Mesendoderm (in vitro differentiated cells): ENCODE measurements around the gene RD3L.

ENCODE experiments used
- DNase-seq: peaks from one replicate; pipeline ENCODE4 v3.0.0; 2013
- H2AK5ac ChIP-seq: 2 replicates; pipeline ENCODE4 v1.6.1; 2013; ENCODE audit warnings: low read length, inconsistent platforms
- H2BK120ac ChIP-seq: 2 replicates; pipeline ENCODE4 v1.6.1; 2013; ENCODE audit warnings: low read depth, mild to moderate bottlenecking, low read length, moderate library complexity, mixed read lengths
- H2BK15ac ChIP-seq: replicated peaks from 2 replicates; pipeline ENCODE4 v1.6.1; 2013; ENCODE audit warnings: low read depth, mild to moderate bottlenecking, moderate library complexity
- H2BK5ac ChIP-seq: 2 replicates; pipeline ENCODE4 v1.6.1; 2013; ENCODE audit warnings: low read length, inconsistent platforms
- H3K18ac ChIP-seq: 2 replicates; pipeline ENCODE4 v1.6.1; 2013; ENCODE audit warnings: mild to moderate bottlenecking, low read length, mixed read lengths
- H3K23ac ChIP-seq: one replicate; pipeline ENCODE4 v1.6.1; 2013; ENCODE audit warnings: low read length
- H3K27ac ChIP-seq: 2 replicates; pipeline ENCODE4 v1.5.1; 2013; ENCODE audit warnings: low read depth, mild to moderate bottlenecking, inconsistent platforms, low read length, moderate library complexity
- H3K27me3 ChIP-seq: 2 replicates; pipeline ENCODE4 v1.6.1; 2013; ENCODE audit warnings: low read length, control low read depth, mild to moderate bottlenecking, inconsistent platforms; ENCODE audit not compliant: insufficient read depth, poor library complexity
- H3K36me3 ChIP-seq: 2 replicates; pipeline ENCODE4 v1.6.1; 2013; ENCODE audit warnings: low read length, inconsistent platforms; ENCODE audit not compliant: control insufficient read depth, insufficient read depth
- H3K4ac ChIP-seq: one replicate; pipeline ENCODE4 v1.6.1; 2013; ENCODE audit warnings: low read depth, mild to moderate bottlenecking, low read length, moderate library complexity
- H3K4me1 ChIP-seq: 2 replicates; pipeline ENCODE4 v1.6.1; 2013; ENCODE audit warnings: low read depth, low read length, inconsistent platforms; ENCODE audit not compliant: control insufficient read depth
- H3K4me2 ChIP-seq: 2 replicates; pipeline ENCODE4 v1.6.1; 2013; ENCODE audit warnings: low read length
- H3K4me3 ChIP-seq: 2 replicates; pipeline ENCODE4 v1.5.1; 2013; ENCODE audit warnings: mild to moderate bottlenecking, low read length
- H3K56ac ChIP-seq: one replicate; pipeline ENCODE4 v1.6.1; 2013; ENCODE audit warnings: low read length
- H3K79me1 ChIP-seq: 2 replicates; pipeline ENCODE4 v1.6.1; 2013; ENCODE audit warnings: low read length, inconsistent platforms
- H3K79me2 ChIP-seq: 2 replicates; pipeline ENCODE4 v1.6.1; 2013; ENCODE audit warnings: mild to moderate bottlenecking, low read length; ENCODE audit not compliant: control insufficient read depth, insufficient read depth
- H3K9ac ChIP-seq: 2 replicates; pipeline ENCODE4 v1.6.1; 2013; ENCODE audit warnings: low read length, inconsistent platforms
- H4K5ac ChIP-seq: one replicate; pipeline ENCODE4 v1.6.1; 2013; ENCODE audit warnings: low read length
- H4K8ac ChIP-seq: one replicate; pipeline ENCODE4 v1.6.1; 2013; ENCODE audit warnings: low read depth, mild to moderate bottlenecking, control low read depth, low read length, moderate library complexity
- WGBS: extraction: QIAGEN DNeasy Blood & Tissue Kit; methylation state at CpG from one replicate; pipeline ENCODE4 v1.1.7; 2013; ENCODE audit warnings: low lambda C conversion rate, missing lambda C conversion rate; ENCODE audit not compliant: insufficient coverage; ENCODE audit errors: extremely low coverage; 5-methylcytosine and 5-hydroxymethylcytosine counted together

The RD3L gene

GRCh38 chr14:103897075-103897947 lies 45.0 kb downstream of the RD3L start:
- Histone ChIP-seq H3K27ac (no peak overlapping the region), H3K79me2 (no peaks in the 10 kb centered on the region), H4K5ac (no peak overlapping the region), H2BK120ac (no peak overlapping the region), H3K4me1 (no peaks in the 10 kb centered on the region), H4K8ac (no peak overlapping the region), H2AK5ac (no peak overlapping the region), H3K79me1 (no peaks in the 10 kb centered on the region), H3K4ac (no peak overlapping the region), H3K36me3 (no peaks in the 10 kb centered on the region), H3K4me2 (no peak overlapping the region), H3K9ac (no peak overlapping the region), H2BK15ac (no peak overlapping the region), H3K4me3 (no peak overlapping the region), H2BK5ac (no peak overlapping the region), H3K27me3 (no peaks in the 10 kb centered on the region), H3K56ac (no peak overlapping the region), H3K23ac (no peak overlapping the region), H3K18ac (no peak overlapping the region)
- no CpG with 5 or more reads among the region's 27 CpGs for WGBS
- no peak for DNase-seq

- no peak overlapping the region for H3K27ac ChIP-seq
- H3K4me2 ChIP-seq = no peak overlapping the region
- no peak overlapping the region for H2BK5ac ChIP-seq
- WGBS = no CpG with 5 or more reads among the region's 6 CpGs
- DNase-seq = peak; percentile 18
- H3K18ac ChIP-seq = no peak overlapping the region
- H3K4me3 ChIP-seq = no peak overlapping the region
- no peak overlapping the region for H2AK5ac ChIP-seq
- H4K8ac ChIP-seq = no peak overlapping the region
- H3K4ac ChIP-seq = no peak overlapping the region
- no peak overlapping the region for H2BK120ac ChIP-seq
- no peaks in the 10 kb centered on the region for H3K4me1 ChIP-seq
- H3K36me3 ChIP-seq = no peaks in the 10 kb centered on the region
- no peak overlapping the region for H3K56ac ChIP-seq
- no peaks in the 10 kb centered on the region for H3K79me2 ChIP-seq
- no peaks in the 10 kb centered on the region for H3K27me3 ChIP-seq
- no peak overlapping the region for H3K23ac ChIP-seq
- H3K9ac ChIP-seq = no peak overlapping the region
- no peak overlapping the region for H4K5ac ChIP-seq
- H2BK15ac ChIP-seq = no peak overlapping the region
- no peaks in the 10 kb centered on the region for H3K79me1 ChIP-seq
Measured at GRCh38 chr14:103896578-103896977, 45.8 kb downstream of the RD3L start.

- Histone ChIP-seq H3K18ac (no peak overlapping the region), H3K79me2 (no peaks in the 10 kb centered on the region), H3K23ac (no peak overlapping the region), H3K4ac (no peak overlapping the region), H4K5ac (no peak overlapping the region), H3K4me3 (no peak overlapping the region), H4K8ac (no peak overlapping the region), H3K27ac (no peak overlapping the region), H3K79me1 (no peaks in the 10 kb centered on the region), H2AK5ac (no peak overlapping the region), H3K4me1 (no peaks in the 10 kb centered on the region), H2BK15ac (no peak overlapping the region), H3K9ac (no peak overlapping the region), H3K56ac (no peak overlapping the region), H3K4me2 (no peak overlapping the region), H2BK5ac (no peak overlapping the region), H3K36me3 (no peaks in the 10 kb centered on the region), H3K27me3 (no peaks in the 10 kb centered on the region), H2BK120ac (no peak overlapping the region)
- DNase-seq = no peak
- WGBS = no CpG with 5 or more reads among the region's 7 CpGs
Measured at GRCh38 chr14:103894723-103895059, 47.6 kb downstream of the RD3L start.

GRCh38 chr14:103894034-103894722 lies 48.2 kb downstream of the RD3L start:
- no peak overlapping the region for H3K23ac ChIP-seq
- no peak overlapping the region for H3K18ac ChIP-seq
- no peak for DNase-seq
- no peak overlapping the region for H3K56ac ChIP-seq
- H3K4ac ChIP-seq = no peak overlapping the region
- no peak overlapping the region for H2BK15ac ChIP-seq
- no peaks in the 10 kb centered on the region for H3K79me2 ChIP-seq
- no CpG with 5 or more reads among the region's 26 CpGs for WGBS
- H3K27ac ChIP-seq = no peak overlapping the region
- no peak overlapping the region for H2BK5ac ChIP-seq
- no peak overlapping the region for H2BK120ac ChIP-seq
- H3K36me3 ChIP-seq = no peaks in the 10 kb centered on the region
- no peaks in the 10 kb centered on the region for H3K27me3 ChIP-seq
- no peak overlapping the region for H3K4me2 ChIP-seq
- H3K4me3 ChIP-seq = no peak overlapping the region
- no peaks in the 10 kb centered on the region for H3K79me1 ChIP-seq
- H4K5ac ChIP-seq = no peak overlapping the region
- no peak overlapping the region for H4K8ac ChIP-seq
- H3K4me1 ChIP-seq = no peaks in the 10 kb centered on the region
- H2AK5ac ChIP-seq = no peak overlapping the region
- no peak overlapping the region for H3K9ac ChIP-seq

- Histone ChIP-seq H3K4me1 (no peaks in the 10 kb centered on the region), H3K36me3 (no peaks in the 10 kb centered on the region), H3K4me3 (no peak overlapping the region), H4K5ac (no peak overlapping the region), H4K8ac (no peak overlapping the region), H3K79me1 (no peaks in the 10 kb centered on the region), H3K79me2 (no peaks in the 10 kb centered on the region), H3K4me2 (no peak overlapping the region), H2BK120ac (no peak overlapping the region), H2BK15ac (no peak overlapping the region), H3K56ac (no peak overlapping the region), H3K27ac (no peak overlapping the region), H3K23ac (no peak overlapping the region), H3K18ac (no peak overlapping the region), H2AK5ac (no peak overlapping the region), H3K27me3 (no peaks in the 10 kb centered on the region), H3K4ac (no peak overlapping the region), H3K9ac (no peak overlapping the region), H2BK5ac (no peak overlapping the region)
- no CpG with 5 or more reads among the region's 8 CpGs for WGBS
- DNase-seq = no peak
Measured at GRCh38 chr14:103892247-103892646, 50.1 kb downstream of the RD3L start.
